SK-N-MC (cell line): ENCODE measurements around the gene SUN2.

Experiments
- DNase-seq: peaks from one replicate; pipeline ENCODE4 v3.0.0-alpha.2; 2011; ENCODE audit warnings: low read depth, low spot score
- H3K27ac ChIP-seq: fragments of 200-600 bp; sonication (generic); 2 replicates; pipeline ENCODE4 v1.5.1; 2016; ENCODE audit warnings: mixed run types
- H3K36me3 ChIP-seq: fragments of 200-600 bp; sonication (generic); 2 replicates; pipeline ENCODE4 v1.6.1; 2017; ENCODE audit warnings: antibody characterized with exemption, low read length, mixed read lengths; ENCODE audit not compliant: insufficient read depth
- H3K4me3 ChIP-seq: fragments of 200-600 bp; sonication (generic); 2 replicates; pipeline ENCODE4 v1.5.1; 2016
- H3K9ac ChIP-seq: fragments of 200-600 bp; sonication (generic); 2 replicates; pipeline ENCODE4 v1.8.0; 2017; ENCODE audit warnings: mixed run types, mixed read lengths; ENCODE audit not compliant: insufficient read length
- H3K9me3 ChIP-seq: fragments of 200-600 bp; sonication (generic); 2 replicates; pipeline ENCODE4 v1.6.1; 2017; ENCODE audit warnings: low read depth, mild to moderate bottlenecking, antibody characterized with exemption, low read length, moderate library complexity, mixed read lengths
- EZH2 ChIP-seq: fragments of 200-600 bp; sonication (generic); IDR thresholded peaks from one replicate; pipeline ENCODE4 v1.6.1; 2017; ENCODE audit warnings: antibody characterized with exemption
- FOXP2 ChIP-seq: optimal IDR thresholded peaks from 2 replicates; pipeline ENCODE3; 2011; ENCODE audit warnings: mild to moderate bottlenecking, moderate library complexity; ENCODE audit not compliant: insufficient read depth; ENCODE audit errors: extremely low read length, control extremely low read depth
- POLR2AphosphoS5 ChIP-seq: IDR thresholded peaks from 2 replicates; pipeline ENCODE4 v1.6.1; 2012; ENCODE audit warnings: mild to moderate bottlenecking, low read depth, low read length, borderline replicate concordance

SUN2 gene

DNA sequence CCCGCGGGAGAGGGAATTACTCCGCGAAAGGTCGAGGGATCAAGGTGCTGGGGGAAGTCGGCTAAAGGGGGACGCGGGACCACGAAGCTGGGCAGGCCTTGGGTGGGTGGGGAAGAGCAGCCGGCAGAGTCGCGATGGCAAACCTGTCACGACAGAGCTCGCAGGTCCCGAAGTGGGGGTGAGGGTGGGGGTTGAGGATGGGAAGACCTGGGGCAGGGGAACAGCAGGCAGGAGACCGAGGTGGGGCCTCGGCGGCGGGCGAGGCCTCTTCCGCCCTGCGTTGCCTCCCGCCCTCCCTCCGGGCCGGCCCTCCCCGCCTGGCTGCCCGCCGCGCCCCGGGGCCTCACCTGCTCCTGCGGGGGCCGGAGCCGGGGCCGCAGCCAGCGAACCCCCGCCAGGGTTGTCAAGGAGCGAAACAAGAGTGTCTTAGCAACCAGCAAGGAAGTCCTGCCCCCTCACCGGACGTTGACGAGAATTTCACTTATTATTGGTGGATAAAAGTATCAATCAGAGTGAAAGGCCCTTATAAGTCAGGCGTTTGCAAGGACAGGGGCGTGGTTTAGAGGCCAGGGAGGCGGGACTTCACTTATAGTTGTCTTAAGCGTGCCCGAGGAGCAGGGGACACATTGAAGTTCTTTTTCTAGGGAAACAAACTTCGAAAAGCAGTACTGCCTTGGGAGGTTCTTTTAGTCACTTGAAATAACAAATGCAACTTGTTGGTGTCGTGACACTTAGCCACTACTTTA, 38.1 kb upstream of the SUN2 start, which contains the start of gene DNAL4:
DNAL4 (minus strand) TSS at position 423 of the 746 bp plus-strand sequence. CDS start 11,412 bp downstream, outside the sequence.
- peak within 1 kb of the TSS; percentile 61 for H3K27ac ChIP-seq
- peaks cover 8% of the 10 kb centered on the region; the same call in 1 of the 2 replicates for H3K36me3 ChIP-seq
- H3K9me3 ChIP-seq, result no peaks in the 10 kb centered on the region
- DNase-seq, result peak; percentile 98
- TF ChIP-seq EZH2, result no peak
- TF ChIP-seq FOXP2, result no peak
- TF ChIP-seq POLR2AphosphoS5, result peak; percentile 38; the same call in 1 of the 2 replicates
- H3K9ac ChIP-seq, result peak within 1 kb of the TSS; percentile 79
- H3K4me3 ChIP-seq, result peak within 1 kb of the TSS; percentile 90

DNA sequence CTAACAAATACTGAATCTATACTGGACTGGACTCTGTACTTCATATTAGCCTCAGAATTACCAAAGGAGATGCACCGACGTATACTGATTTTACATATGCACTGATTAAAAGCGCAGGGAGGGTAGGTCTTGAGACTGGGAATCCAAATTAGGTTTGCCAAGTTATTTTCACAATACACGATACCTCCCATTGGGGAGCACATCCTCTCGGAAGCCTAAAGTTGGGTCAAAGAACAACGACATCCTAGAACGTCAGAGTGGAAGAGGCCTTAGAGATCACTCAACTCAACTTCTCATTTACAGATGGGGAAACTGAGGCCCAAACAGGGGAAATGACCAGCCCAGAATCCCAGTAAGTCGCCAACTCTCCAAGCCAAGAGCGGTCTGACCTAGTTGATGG, 37.5 kb upstream of the SUN2 start:
- no peak overlapping the region for H3K27ac ChIP-seq
- TF ChIP-seq POLR2AphosphoS5 (no peak), FOXP2 (no peak), EZH2 (no peak)
- H3K9me3 ChIP-seq, result no peaks in the 10 kb centered on the region
- peaks cover 8% of the 10 kb centered on the region; the same call in 1 of the 2 replicates for H3K36me3 ChIP-seq
- peak overlapping the region; percentile 79 for H3K9ac ChIP-seq
- H3K4me3 ChIP-seq, result peak overlapping the region; percentile 90
- no peak for DNase-seq

DNA sequence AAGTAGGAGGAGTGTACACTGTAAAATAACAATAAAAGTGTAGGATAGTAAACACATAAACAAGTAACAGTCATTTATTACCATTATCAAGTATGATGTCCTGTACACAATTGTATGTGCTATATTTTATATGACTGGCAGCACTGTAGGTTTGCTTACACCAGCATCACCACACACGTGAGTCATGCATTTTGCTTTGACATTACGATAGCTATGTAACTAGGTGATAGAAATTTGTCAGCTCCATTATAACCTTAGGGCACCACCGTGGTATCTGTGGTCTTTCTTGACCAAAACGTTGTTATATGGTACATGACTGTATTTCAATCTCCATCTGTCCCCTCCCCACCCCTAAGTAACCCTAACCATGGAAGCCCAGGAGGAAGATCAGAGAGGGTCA, 37.0 kb upstream of the SUN2 start:
- Histone ChIP-seq H3K36me3 (peaks cover 8% of the 10 kb centered on the region; the same call in 1 of the 2 replicates), H3K9me3 (no peaks in the 10 kb centered on the region), H3K27ac (no peak overlapping the region), H3K9ac (peak overlapping the region; percentile 79), H3K4me3 (peak overlapping the region; percentile 90)
- TF ChIP-seq EZH2 (no peak), POLR2AphosphoS5 (no peak), FOXP2 (no peak)
- DNase-seq, result no peak

DNA sequence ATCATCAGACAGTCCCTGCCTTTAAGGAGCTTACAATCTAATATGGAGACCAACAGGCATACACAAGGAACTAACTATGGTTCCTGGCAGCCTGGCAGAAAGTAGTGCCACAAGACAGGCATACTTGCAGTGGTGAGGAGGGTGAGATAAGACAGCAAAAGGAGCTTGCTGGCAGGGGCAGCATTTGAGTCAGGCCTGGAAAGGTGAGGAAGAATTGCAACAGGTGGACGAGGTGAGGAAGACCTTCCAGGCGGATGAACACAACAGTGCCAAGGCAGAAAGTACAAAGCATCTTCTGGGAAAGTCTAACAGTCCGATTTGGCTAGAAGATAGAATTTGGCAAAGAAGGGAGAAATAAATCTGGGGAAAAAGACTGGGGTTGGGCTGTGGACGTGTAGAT, 33.8 kb upstream of the SUN2 start:
- H3K27ac ChIP-seq, result no peak overlapping the region

DNA sequence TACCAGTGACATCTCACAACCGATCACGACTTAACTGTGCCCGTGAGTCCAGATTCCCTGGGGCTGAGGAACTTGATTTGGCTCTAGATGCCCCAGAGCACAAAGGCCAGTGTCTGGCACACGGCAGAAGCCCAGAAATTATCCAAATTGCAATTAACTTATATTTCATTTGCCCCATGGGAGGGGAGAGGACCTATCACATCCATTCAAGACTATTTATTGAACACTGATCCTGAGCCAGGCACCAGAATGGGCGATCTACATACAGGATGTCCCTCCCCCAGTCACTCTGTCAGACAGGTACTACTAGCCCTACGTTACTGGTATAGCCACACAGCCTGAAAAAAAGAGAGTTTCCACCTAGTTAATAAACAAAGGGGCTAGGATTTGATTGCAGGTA, 33.0 kb upstream of the SUN2 start:
- peak overlapping the region; percentile 73 for H3K27ac ChIP-seq

More for the DNA sequence above, 33.8 kb upstream of the SUN2 start:
- Histone ChIP-seq H3K36me3 (peaks cover 8% of the 10 kb centered on the region; the same call in 1 of the 2 replicates), H3K9ac (no peak overlapping the region), H3K4me3 (no peak overlapping the region), H3K9me3 (no peaks in the 10 kb centered on the region)
- DNase-seq, result no peak
- TF ChIP-seq FOXP2 (no peak), POLR2AphosphoS5 (no peak), EZH2 (no peak)

DNA sequence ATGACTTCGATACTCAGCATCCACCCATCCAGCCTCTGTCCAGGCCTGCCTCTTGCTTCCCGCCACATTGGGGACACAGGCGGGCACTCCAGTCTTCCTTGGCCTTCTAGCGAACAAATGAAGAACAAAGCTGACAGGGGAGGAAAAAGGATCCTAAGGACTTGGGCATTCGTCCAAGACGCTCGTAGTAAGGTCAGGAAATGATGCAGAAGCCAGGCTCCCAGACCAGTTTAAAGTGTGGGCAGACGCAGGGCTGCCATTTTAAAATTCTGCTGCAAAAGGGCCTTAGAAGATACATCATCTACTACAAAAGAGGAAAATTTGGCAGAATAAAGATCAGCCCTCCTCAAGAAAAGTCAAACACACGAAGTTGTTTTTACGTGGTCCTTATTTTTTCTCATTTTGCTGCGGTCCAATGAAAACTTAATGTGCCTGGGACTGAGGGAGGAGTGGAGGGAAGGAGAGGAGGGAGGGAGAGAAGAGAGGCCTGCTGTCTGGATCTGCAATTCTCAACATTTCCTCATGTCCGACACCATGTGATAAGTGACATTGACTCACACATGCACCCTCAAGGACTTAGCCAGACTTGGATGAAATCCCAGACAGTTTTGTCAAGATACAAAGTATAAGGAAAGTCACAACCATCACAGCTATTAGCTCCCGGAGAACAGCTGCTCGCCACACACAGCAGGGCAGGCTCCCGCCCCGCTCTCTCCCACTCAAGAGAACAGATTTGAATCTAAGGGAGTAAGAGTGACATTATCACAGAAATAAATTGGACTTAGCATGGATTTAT, 32.4 kb upstream of the SUN2 start:
- no peak overlapping the region for H3K4me3 ChIP-seq
- peak overlapping the region; percentile 73 for H3K27ac ChIP-seq
- no peaks in the 10 kb centered on the region for H3K9me3 ChIP-seq
- peaks cover 8% of the 10 kb centered on the region; the same call in 1 of the 2 replicates for H3K36me3 ChIP-seq
- no peak for DNase-seq
- TF ChIP-seq POLR2AphosphoS5 (no peak), FOXP2 (no peak), EZH2 (no peak)
- no peak overlapping the region for H3K9ac ChIP-seq

More for the DNA sequence above, 33.0 kb upstream of the SUN2 start:
- Histone ChIP-seq H3K4me3 (no peak overlapping the region), H3K36me3 (peaks cover 8% of the 10 kb centered on the region; the same call in 1 of the 2 replicates), H3K9me3 (no peaks in the 10 kb centered on the region), H3K9ac (no peak overlapping the region)
- no peak for TF ChIP-seq EZH2
- no peak for DNase-seq

DNA sequence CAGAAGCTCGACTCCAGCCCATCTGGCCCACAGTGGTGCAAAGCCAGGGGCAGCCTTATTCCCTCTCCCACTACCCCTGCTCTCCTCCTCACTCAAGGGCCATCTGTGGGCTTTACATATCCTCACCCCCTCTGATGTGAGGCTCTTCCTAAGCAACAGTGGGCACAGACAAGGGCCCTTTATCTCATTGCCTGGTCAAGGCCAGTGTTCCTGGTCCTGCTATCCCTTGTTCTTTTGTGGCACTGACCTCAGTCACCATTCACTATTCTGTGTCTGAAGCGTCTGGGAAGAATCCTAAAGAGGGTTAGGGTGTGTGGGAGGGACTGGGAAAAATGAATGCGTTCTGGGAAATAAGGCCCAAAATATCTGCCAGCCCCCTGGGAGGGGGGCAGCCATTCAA, 30.8 kb upstream of the SUN2 start:
- no peak overlapping the region for H3K9ac ChIP-seq
- no peak for TF ChIP-seq EZH2
- TF ChIP-seq POLR2AphosphoS5, result no peak
- no peak for TF ChIP-seq FOXP2
- peak overlapping the region; percentile 10; the same call in 1 of the 2 replicates for H3K27ac ChIP-seq
- no peak overlapping the region for H3K4me3 ChIP-seq
- no peak for DNase-seq
- peaks cover 8% of the 10 kb centered on the region; the same call in 1 of the 2 replicates for H3K36me3 ChIP-seq
- H3K9me3 ChIP-seq, result no peaks in the 10 kb centered on the region

DNA sequence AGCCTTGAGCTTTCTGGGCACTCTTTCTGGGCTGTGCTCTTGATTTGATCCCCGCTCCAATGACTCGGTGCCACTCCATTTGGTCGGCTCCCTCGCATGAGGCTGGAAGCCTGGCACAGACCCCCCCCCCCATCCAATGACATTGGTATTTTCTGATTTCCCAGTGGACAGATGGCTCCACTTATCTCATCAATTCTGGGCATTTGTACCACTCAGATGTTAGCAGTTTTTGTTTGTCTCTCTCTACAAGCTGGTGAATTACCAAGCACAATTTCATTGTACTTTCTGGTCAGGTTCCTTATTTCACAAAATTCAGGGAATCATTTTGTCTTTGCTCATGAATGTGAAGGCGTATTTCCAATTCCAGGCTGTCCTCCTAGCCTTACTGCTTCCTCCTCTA, 29.1 kb upstream of the SUN2 start:
- Histone ChIP-seq H3K27ac (peak overlapping the region; percentile 86), H3K36me3 (peaks cover 8% of the 10 kb centered on the region), H3K9me3 (no peaks in the 10 kb centered on the region), H3K9ac (no peak overlapping the region), H3K4me3 (no peak overlapping the region)
- TF ChIP-seq FOXP2 (no peak), EZH2 (no peak), POLR2AphosphoS5 (no peak)
- DNase-seq, result no peak
